ENCODE results near the gene TBXA2R. TPM values are rescaled to one million over a fixed set of nuclear protein-coding genes. Genes with fewer than 3 reads are reported as not detected.

The TBXA2R gene
- total RNA-seq, 1 experiment from 2014 or later = not detected

DNA sequence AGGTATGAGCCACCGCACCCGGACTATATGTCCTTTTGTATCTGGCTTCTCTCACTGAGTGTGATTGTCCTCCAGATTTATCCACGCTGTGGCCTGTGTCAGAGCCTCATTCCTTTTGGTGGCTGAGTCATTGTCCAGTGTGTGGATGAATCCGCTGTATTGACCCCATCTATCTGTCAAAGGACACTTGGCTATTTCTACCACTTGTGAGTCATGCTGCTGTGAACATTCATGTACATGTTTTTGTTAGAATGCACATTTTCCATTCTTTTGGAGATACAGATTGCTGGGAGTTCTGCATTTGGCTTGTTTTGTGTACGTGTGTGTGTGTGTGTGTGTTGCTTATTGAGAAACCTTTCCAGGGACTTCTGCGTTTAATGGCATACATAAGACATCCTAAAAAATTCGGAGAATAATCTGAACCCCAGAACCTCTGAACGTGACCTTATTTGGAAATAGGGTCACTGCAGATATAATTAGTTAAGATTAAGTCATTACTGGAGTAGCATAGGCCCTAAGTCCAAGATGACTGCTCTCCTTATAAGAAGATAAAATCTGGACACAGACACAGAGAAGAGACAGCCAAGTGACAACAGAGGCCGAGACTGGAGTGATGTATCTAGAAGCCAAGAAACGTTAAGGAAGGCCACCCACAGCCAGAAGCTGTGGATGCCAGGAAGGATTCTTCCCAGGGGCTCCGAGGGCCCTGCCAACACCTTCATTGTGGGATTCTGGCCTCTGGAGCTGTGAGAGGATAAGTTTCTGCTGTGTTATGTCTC lies 26.3 kb downstream of the TBXA2R start:
- ChIA-PET POLR2A (ENCODE audit: unreplicated experiment) (interaction anchor here (0.6 kb wide), 1 partner anchor 22 kb away, joined by 4 read pairs; no protein-coding TSS in a partner anchor), CTCF (no interaction called here)
- H2AFZ ChIP-seq = no peak overlapping the region
- H3K4me3 ChIP-seq = no peak overlapping the region
- H3K4me1 ChIP-seq (replicated peaks; ENCODE audit: insufficient read depth) = no peaks in the 10 kb centered on the region
- peak in 1 of 2 experiments; percentile 51 for DNase-seq
- H3K79me2 ChIP-seq (ENCODE audit: low read depth) = no peaks in the 10 kb centered on the region
- no peaks in the 10 kb centered on the region for H4K20me1 ChIP-seq (ENCODE audit: insufficient read depth)
- no peak overlapping the region for H3K27ac ChIP-seq
- TF ChIP-seq CTCF (conservative IDR thresholded peaks at IDR 0.05) (no peak), EZH2 (IDR thresholded peaks at IDR 0.05; ENCODE audit: low read depth) (no peak)
- H3K36me3 ChIP-seq (ENCODE audit: low read depth) = no peaks in the 10 kb centered on the region
- no peaks in the 10 kb centered on the region for H3K9me2 ChIP-seq (ENCODE audit: insufficient read depth)
- H3F3A ChIP-seq (ENCODE audit: insufficient read depth, low read depth) = peaks cover 11% of the 10 kb centered on the region; the same call in 1 of the 2 replicates
- BruUV-seq (replicated peaks) = no TSS peak
- H3K9me3 ChIP-seq (ENCODE audit: insufficient read depth, low read depth) = no peaks in the 10 kb centered on the region
- H3K4me2 ChIP-seq = no peak overlapping the region
- H3K27me3 ChIP-seq (ENCODE audit: insufficient read depth, low read depth) = no peaks in the 10 kb centered on the region
- intact Hi-C loops (cut with micrococcal nuclease; ENCODE audit: unreplicated experiment) = no loop called here

- BruUV-seq (replicated peaks) = no TSS peak
These were observed 28.3 kb downstream of the TBXA2R start for GRCh38 chr19:3578390-3578789.

DNA sequence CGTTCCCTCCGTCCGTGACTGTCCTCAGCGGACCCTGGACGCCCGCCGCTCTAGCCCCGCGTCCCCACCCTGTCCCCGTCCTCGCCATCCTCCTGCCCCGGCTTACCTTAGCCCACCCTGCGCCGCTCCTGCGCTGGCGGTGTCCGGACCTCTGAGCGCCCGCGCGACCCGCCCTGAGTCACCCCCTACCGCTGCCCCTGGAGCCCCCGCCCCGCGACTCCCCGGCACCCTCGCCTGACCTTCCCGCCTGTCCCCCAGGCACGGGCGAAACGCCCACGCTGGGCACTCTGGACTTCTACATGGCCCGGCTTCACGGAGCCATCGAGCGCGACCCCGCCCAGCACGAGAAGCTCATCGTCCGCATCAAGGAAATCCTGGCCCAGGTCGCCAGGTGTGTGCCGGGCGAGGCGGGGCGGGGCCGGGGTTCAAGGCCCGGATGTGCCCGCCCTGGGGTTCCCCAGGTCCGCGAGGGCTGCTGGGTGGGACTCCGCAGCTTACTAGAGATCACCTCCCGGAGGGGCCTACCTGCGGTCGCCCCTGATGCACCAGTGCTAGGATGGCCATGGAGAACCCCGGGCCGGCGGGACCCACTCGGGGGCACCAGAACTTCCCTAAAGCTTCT lies 28.8 kb downstream of the TBXA2R start:
- TF ChIP-seq CTCF (conservative IDR thresholded peaks at IDR 0.05) = no peak
- no peak for TF ChIP-seq EZH2 (IDR thresholded peaks at IDR 0.05; ENCODE audit: low read depth)

More at GRCh38 chr19:3578390-3578789, 28.3 kb downstream of the TBXA2R start:
- Histone ChIP-seq H3K4me1 (replicated peaks; ENCODE audit: insufficient read depth) (no peaks in the 10 kb centered on the region), H3K4me3 (no peak overlapping the region), H3K9me3 (ENCODE audit: insufficient read depth, low read depth) (no peaks in the 10 kb centered on the region), H3F3A (ENCODE audit: insufficient read depth, low read depth) (peaks cover 11% of the 10 kb centered on the region; the same call in 1 of the 2 replicates), H4K20me1 (ENCODE audit: insufficient read depth) (peaks cover 10% of the 10 kb centered on the region), H3K36me3 (ENCODE audit: low read depth) (no peaks in the 10 kb centered on the region), H3K79me2 (ENCODE audit: low read depth) (peaks cover 2% of the 10 kb centered on the region), H2AFZ (no peak overlapping the region), H3K4me2 (no peak overlapping the region), H3K27ac (no peak overlapping the region), H3K9me2 (ENCODE audit: insufficient read depth) (no peaks in the 10 kb centered on the region), H3K27me3 (ENCODE audit: insufficient read depth, low read depth) (no peaks in the 10 kb centered on the region)
- POLR2A ChIA-PET (ENCODE audit: unreplicated experiment) = interaction anchor here (0.6 kb wide), 1 partner anchor 30 kb away, joined by 13 read pairs; no protein-coding TSS in a partner anchor
- CTCF ChIA-PET = no interaction called here
- TF ChIP-seq EZH2 (IDR thresholded peaks at IDR 0.05; ENCODE audit: low read depth) (no peak), CTCF (conservative IDR thresholded peaks at IDR 0.05) (no peak)
- no peak for DNase-seq
- intact Hi-C loops (cut with micrococcal nuclease; ENCODE audit: unreplicated experiment) = no loop called here

More for the DNA sequence above, 28.8 kb downstream of the TBXA2R start:
- H3K4me3 ChIP-seq = no peak overlapping the region
- peaks cover 6% of the 10 kb centered on the region for H3K79me2 ChIP-seq (ENCODE audit: low read depth)
- H3F3A ChIP-seq (ENCODE audit: insufficient read depth, low read depth) = peaks cover 11% of the 10 kb centered on the region; the same call in 1 of the 2 replicates
- DNase-seq = no peak
- peaks cover 10% of the 10 kb centered on the region for H4K20me1 ChIP-seq (ENCODE audit: insufficient read depth)
- BruUV-seq (replicated peaks) = no TSS peak
- H3K9me3 ChIP-seq (ENCODE audit: insufficient read depth, low read depth) = no peaks in the 10 kb centered on the region
- H3K36me3 ChIP-seq (ENCODE audit: low read depth) = no peaks in the 10 kb centered on the region
- no peak overlapping the region for H3K27ac ChIP-seq
- ChIA-PET POLR2A (ENCODE audit: unreplicated experiment) (interaction anchor here (0.6 kb wide), 1 partner anchor 30 kb away, joined by 13 read pairs; no protein-coding TSS in a partner anchor), CTCF (no interaction called here)
- H3K27me3 ChIP-seq (ENCODE audit: insufficient read depth, low read depth) = no peaks in the 10 kb centered on the region
- H3K4me1 ChIP-seq (replicated peaks; ENCODE audit: insufficient read depth) = no peaks in the 10 kb centered on the region
- no peak overlapping the region for H2AFZ ChIP-seq
- H3K9me2 ChIP-seq (ENCODE audit: insufficient read depth) = no peaks in the 10 kb centered on the region
- H3K4me2 ChIP-seq = no peak overlapping the region
- intact Hi-C loops (cut with micrococcal nuclease; ENCODE audit: unreplicated experiment) = no loop called here

Measured in PC-9 (cell line).